Osteoblast (primary cell): ENCODE data around the gene LCN6. TPM values are rescaled to one million over a fixed set of nuclear protein-coding genes. Genes with fewer than 3 reads are reported as not detected.

ENCODE experiments used
- DNase-seq: peaks from one replicate; pipeline ENCODE4 v3.0.0; 2011; ENCODE audit warnings: low spot score, mixed read lengths; ENCODE audit not compliant: insufficient read length; ENCODE audit errors: missing footprints
- H2AFZ ChIP-seq: 2 replicates; pipeline ENCODE4 v1.6.0; 2011; ENCODE audit warnings: mild to moderate bottlenecking, low read length
- H3K27ac ChIP-seq: 2 replicates; pipeline ENCODE4 v1.5.1; 2011; ENCODE audit warnings: mild to moderate bottlenecking, low read depth, low read length, moderate library complexity
- H3K27me3 ChIP-seq: 2 replicates; pipeline ENCODE4 v1.6.0; 2012; ENCODE audit warnings: mild to moderate bottlenecking, control low read depth, inconsistent platforms, low read length, moderate library complexity; ENCODE audit not compliant: insufficient read depth
- H3K36me3 ChIP-seq: 2 replicates; pipeline ENCODE4 v1.5.1; 2011; ENCODE audit warnings: mild to moderate bottlenecking, low read length, control low read depth, moderate library complexity; ENCODE audit not compliant: insufficient read depth
- H3K4me1 ChIP-seq: 2 replicates; pipeline ENCODE4 v1.5.1; 2011; ENCODE audit warnings: mild to moderate bottlenecking, low read length, control low read depth, moderate library complexity; ENCODE audit not compliant: insufficient read depth
- H3K4me2 ChIP-seq: 2 replicates; pipeline ENCODE4 v1.6.0; 2011; ENCODE audit warnings: mild to moderate bottlenecking, low read length; ENCODE audit not compliant: insufficient read depth
- H3K4me3 ChIP-seq: fragments of 200-600 bp; sonication (generic); 3 replicates; pipeline ENCODE4 v1.5.1; 2012; ENCODE audit warnings: mild to moderate bottlenecking, low read length, inconsistent platforms; ENCODE audit not compliant: insufficient read depth
- H3K79me2 ChIP-seq: 2 replicates; pipeline ENCODE4 v1.6.0; 2012; ENCODE audit warnings: mild to moderate bottlenecking, low read length, control low read depth, inconsistent platforms; ENCODE audit not compliant: insufficient read depth
- H3K9me3 ChIP-seq: 2 replicates; pipeline ENCODE4 v1.5.1; 2011; ENCODE audit warnings: low read depth, low read length, control low read depth
- H4K20me1 ChIP-seq: 2 replicates; pipeline ENCODE4 v1.6.0; 2012; ENCODE audit warnings: mild to moderate bottlenecking, low read length, control low read depth; ENCODE audit not compliant: insufficient read depth
- total RNA-seq: library from RNA; depleted of rRNA; stranded (reverse); fragments of >200 nt; gene quantifications from 2 replicates; pipeline ENCODE4 v1.2.3, GENCODE V29; 2012
- TF ChIP-seq, protein P1 (sequence below): IDR thresholded peaks from 2 replicates; pipeline ENCODE4 v1.5.1; 2011; ENCODE audit warnings: mild to moderate bottlenecking, low read depth, low read length, moderate library complexity; ENCODE audit errors: extremely low read depth

Gene LCN6
- total RNA-seq, 1 donor = not detected

DNA sequence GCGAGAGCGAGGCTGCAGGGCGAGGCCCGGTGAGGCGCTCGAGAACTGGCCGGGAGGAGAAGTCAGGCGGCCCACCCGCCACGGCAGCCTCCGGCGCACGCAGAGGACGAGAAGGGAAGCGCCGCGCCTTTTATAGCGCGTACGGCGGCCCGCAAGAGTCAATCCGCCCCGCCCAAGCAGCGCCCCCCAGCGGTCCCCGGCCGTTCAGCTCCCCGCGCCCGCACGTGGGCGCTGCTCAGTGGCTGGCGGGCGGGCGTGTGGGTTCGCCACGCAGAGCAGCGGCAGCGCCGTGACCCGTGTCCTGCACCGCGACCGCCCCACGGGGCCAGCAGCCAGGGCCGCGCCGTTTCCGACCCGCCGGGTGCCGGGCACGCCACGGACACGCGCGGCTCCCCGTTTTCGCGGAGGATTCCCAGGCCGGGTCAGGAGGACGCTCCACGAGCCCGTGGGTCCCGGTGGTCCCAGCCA lies 20.2 kb downstream of the LCN6 start:
- Histone ChIP-seq H3K4me2 (peak overlapping the region; percentile 100), H2AFZ (peak overlapping the region; percentile 78), H3K27me3 (no peaks in the 10 kb centered on the region), H3K4me1 (peaks cover 24% of the 10 kb centered on the region), H3K79me2 (peaks cover 61% of the 10 kb centered on the region), H3K27ac (peak overlapping the region; percentile 76), H3K4me3 (peak overlapping the region; percentile 99), H4K20me1 (peaks cover 55% of the 10 kb centered on the region), H3K36me3 (peaks cover 37% of the 10 kb centered on the region), H3K9me3 (no peaks in the 10 kb centered on the region)
- peak; percentile 100 for DNase-seq
- TF ChIP-seq, protein P1, sequence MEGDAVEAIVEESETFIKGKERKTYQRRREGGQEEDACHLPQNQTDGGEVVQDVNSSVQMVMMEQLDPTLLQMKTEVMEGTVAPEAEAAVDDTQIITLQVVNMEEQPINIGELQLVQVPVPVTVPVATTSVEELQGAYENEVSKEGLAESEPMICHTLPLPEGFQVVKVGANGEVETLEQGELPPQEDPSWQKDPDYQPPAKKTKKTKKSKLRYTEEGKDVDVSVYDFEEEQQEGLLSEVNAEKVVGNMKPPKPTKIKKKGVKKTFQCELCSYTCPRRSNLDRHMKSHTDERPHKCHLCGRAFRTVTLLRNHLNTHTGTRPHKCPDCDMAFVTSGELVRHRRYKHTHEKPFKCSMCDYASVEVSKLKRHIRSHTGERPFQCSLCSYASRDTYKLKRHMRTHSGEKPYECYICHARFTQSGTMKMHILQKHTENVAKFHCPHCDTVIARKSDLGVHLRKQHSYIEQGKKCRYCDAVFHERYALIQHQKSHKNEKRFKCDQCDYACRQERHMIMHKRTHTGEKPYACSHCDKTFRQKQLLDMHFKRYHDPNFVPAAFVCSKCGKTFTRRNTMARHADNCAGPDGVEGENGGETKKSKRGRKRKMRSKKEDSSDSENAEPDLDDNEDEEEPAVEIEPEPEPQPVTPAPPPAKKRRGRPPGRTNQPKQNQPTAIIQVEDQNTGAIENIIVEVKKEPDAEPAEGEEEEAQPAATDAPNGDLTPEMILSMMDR = peak; percentile 70

DNA sequence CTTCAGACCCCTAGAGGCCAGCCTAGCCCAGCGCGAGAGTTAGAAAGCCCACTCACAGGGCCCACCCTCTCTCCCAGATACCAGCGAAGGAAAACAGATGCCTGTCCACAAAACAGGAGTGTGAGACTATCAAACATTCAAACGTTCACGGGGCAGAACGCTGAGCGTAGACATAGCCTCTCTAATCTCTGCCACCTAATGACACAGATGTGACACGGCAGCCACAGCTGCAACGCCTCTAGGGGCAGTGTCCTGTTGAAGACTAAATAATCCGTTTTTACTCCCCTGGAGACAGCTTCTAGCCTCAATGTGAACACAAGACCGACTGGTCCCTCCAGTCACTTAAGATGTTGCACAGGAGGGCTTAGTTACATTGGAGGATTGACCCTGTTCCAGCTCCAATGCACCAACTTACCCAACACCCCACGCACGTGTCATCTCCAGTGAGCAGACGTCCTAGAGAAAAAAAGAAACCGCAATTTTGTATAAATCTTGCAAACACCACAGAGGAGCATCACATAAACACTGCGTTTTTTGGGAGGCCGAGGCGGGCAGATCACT lies 21.6 kb downstream of the LCN6 start:
- TF ChIP-seq, protein P1 = peak; percentile 38
- Histone ChIP-seq H3K79me2 (peaks cover 61% of the 10 kb centered on the region), H3K9me3 (no peaks in the 10 kb centered on the region), H3K27me3 (no peaks in the 10 kb centered on the region), H3K4me2 (peak overlapping the region; percentile 100), H3K27ac (peak overlapping the region; percentile 76), H2AFZ (no peak overlapping the region), H3K4me3 (peak overlapping the region; percentile 99), H3K4me1 (peaks cover 24% of the 10 kb centered on the region), H3K36me3 (peaks cover 43% of the 10 kb centered on the region), H4K20me1 (peaks cover 68% of the 10 kb centered on the region)
- peak; percentile 93 for DNase-seq

DNA sequence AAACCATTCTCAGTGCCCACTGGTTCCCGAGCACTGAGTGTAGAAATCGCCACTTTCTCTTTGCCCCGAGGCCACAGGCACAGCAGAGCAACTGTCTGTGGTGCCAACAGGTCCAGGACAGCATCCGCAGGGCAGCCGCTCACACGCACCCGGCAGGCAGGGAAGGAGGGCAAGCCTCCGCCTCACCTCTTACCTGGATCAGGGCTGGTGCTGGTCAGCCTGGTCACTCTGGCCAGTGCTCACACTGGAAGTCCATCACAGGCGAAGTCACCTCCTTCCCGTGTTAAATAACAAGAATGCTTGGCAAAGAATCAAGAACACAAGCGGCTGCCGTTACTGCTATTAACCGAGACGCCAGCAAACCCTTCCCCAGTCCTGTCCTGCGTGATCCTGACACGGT lies 22.2 kb downstream of the LCN6 start:
- H3K9me3 ChIP-seq = no peaks in the 10 kb centered on the region
- H2AFZ ChIP-seq = no peak overlapping the region
- no peak for DNase-seq
- H3K27me3 ChIP-seq = no peaks in the 10 kb centered on the region
- H3K4me1 ChIP-seq = peaks cover 29% of the 10 kb centered on the region
- H3K36me3 ChIP-seq = peaks cover 43% of the 10 kb centered on the region
- H3K27ac ChIP-seq = peak overlapping the region; percentile 76
- peaks cover 73% of the 10 kb centered on the region for H4K20me1 ChIP-seq
- peaks cover 61% of the 10 kb centered on the region for H3K79me2 ChIP-seq
- TF ChIP-seq, protein P1 = no peak
- peak overlapping the region; percentile 99 for H3K4me3 ChIP-seq
- peak overlapping the region; percentile 100 for H3K4me2 ChIP-seq

DNA sequence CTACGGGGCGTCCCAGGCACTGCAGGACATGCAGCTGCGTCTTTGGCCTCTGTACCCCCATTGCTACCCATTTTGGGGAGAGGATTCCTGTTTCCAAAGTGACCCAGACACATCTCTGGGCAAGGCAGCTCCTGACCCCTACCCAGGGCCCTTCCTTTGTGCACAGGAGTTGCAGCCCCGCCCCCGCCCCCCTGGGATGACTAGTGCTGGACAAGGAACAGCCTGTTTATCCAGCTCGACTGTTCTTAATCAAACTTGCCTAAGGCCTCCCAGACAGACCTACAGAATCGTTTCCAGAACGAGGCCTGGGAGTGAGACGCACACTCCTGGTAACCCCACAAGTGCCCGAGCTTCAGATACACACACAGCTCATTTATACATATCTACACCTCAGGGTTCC lies 22.7 kb downstream of the LCN6 start:
- H3K4me2 ChIP-seq = peak overlapping the region; percentile 100
- H3K9me3 ChIP-seq = no peaks in the 10 kb centered on the region
- H3K79me2 ChIP-seq = peaks cover 55% of the 10 kb centered on the region
- H3K4me3 ChIP-seq = peak overlapping the region; percentile 99
- no peaks in the 10 kb centered on the region for H3K27me3 ChIP-seq
- peak overlapping the region; percentile 76 for H3K27ac ChIP-seq
- H3K4me1 ChIP-seq = peaks cover 31% of the 10 kb centered on the region
- TF ChIP-seq, protein P1 = no peak
- no peak overlapping the region for H2AFZ ChIP-seq
- peaks cover 43% of the 10 kb centered on the region for H3K36me3 ChIP-seq
- peaks cover 77% of the 10 kb centered on the region for H4K20me1 ChIP-seq
- DNase-seq = peak; percentile 96
